Gastroesophageal sphincter (tissue), 4 donors: ENCODE data around the gene OR8G1. TPM values are rescaled to one million over a fixed set of nuclear protein-coding genes. Genes with fewer than 3 reads are reported as not detected.

Experiments
- ATAC-seq: fragments of 150-250 bp; one replicate; pipeline ENCODE4 v1.9.1; 2016; ENCODE audit warnings: mild to moderate bottlenecking, moderate library complexity
- H3K27ac ChIP-seq, 4 donors: fragments of 200-600 bp; sonication (generic) in 3 of 4; 1 replicate in 3 of 4; 2 replicates in 1 of 4; pipeline ENCODE4 v1.5.1; 2016 to 2019
- H3K27me3 ChIP-seq: fragments of 200-600 bp; sonication (generic); one replicate; pipeline ENCODE4 v1.5.1; 2019
- H3K36me3 ChIP-seq, 2 donors: fragments of 200-600 bp; sonication (generic); one replicate each; pipeline ENCODE4 v1.5.1; 2019; ENCODE audit warnings: control low read depth in 1 of 2
- H3K4me1 ChIP-seq, 3 donors: fragments of 200-600 bp; sonication (generic); 1 replicate in 2 of 3; 2 replicates in 1 of 3; pipeline ENCODE4 v1.5.1; 2016 to 2019; ENCODE audit warnings: control low read depth in 2 of 3
- H3K4me3 ChIP-seq, 2 donors: fragments of 200-600 bp; sonication (generic); one replicate each; pipeline ENCODE4 v1.5.1; 2019; ENCODE audit warnings: mild to moderate bottlenecking in 1 of 2, moderate library complexity in 1 of 2
- H3K9me3 ChIP-seq, 3 donors: fragments of 200-600 bp; sonication (generic); one replicate each; pipeline ENCODE4 v1.5.1; 2017 to 2019; ENCODE audit warnings: control low read depth in 2 of 3
- EP300 ChIP-seq: sonication (generic); formaldehyde crosslinking; IDR thresholded peaks from one replicate; pipeline ENCODE4 v1.6.1; 2017; ENCODE audit warnings: antibody characterized with exemption, mild to moderate bottlenecking
- POLR2A ChIP-seq, 2 donors: fragments of 450-650 bp; IDR thresholded peaks; one replicate each; pipeline ENCODE4 v1.6.1; 2017; ENCODE audit warnings: antibody characterized with exemption in 2 of 2, mild to moderate bottlenecking in 2 of 2, moderate library complexity in 1 of 2
- POLR2AphosphoS5 ChIP-seq: sonication (generic); formaldehyde crosslinking; IDR thresholded peaks from one replicate; pipeline ENCODE4 v1.6.1; 2017; ENCODE audit warnings: antibody characterized with exemption
- WGBS, 2 donors: methylation state at CpG; one replicate each; pipeline ENCODE4 v1.1.5; 2018; ENCODE audit warnings: low coverage in 1 of 2; 5-methylcytosine and 5-hydroxymethylcytosine counted together
- total RNA-seq, 4 donors: library from RNA; depleted of rRNA; stranded (reverse); fragments of >200 nt; gene quantifications; one replicate each; pipeline ENCODE4 v1.1.0, GENCODE V29; 2016
- TF ChIP-seq, protein P1 (sequence below), 4 experiments: fragments of 200-600 bp in 2 of 4; fragments of 450-650 bp in 2 of 4; sonication (generic) in 1 of 4; IDR thresholded peaks; one replicate each; pipeline ENCODE4 v1.5.1; 2017 to 2019; ENCODE audit warnings: antibody characterized with exemption in 4 of 4, mild to moderate bottlenecking in 2 of 4, moderate library complexity in 2 of 4

OR8G1 gene
- total RNA-seq, 4 donors from 2014 or later: not detected

DNA sequence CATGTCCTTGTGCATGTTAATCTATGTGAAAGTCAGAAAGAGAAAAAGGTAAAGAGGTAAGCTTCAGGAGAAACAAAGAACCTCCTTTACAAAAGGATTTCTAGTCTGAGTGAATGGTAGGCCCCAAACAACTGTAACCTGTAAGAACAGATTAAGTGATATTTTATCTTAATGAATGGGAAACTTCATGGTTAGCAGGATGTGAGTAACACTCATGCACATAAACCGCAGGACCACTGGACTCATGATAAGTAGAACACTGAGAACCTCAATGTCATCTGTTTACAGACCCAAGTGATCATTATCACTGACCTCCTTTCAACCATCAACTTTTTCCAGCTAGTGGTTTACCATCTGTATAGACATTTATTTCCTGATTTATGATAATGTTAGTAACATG lies 35.2 kb downstream of the OR8G1 start:
- Histone ChIP-seq H3K27me3 (no peaks in the 10 kb centered on the region), H3K36me3 (no peaks in the 10 kb centered on the region), H3K4me1 (no peaks in the 10 kb centered on the region), H3K27ac (no peak overlapping the region), H3K9me3 (no peaks in the 10 kb centered on the region), H3K4me3 (no peak overlapping the region)
- ATAC-seq: no peak
- TF ChIP-seq POLR2AphosphoS5: no peak
- TF ChIP-seq POLR2A (IDR thresholded peaks at IDR 0.05): no peak
- WGBS, 2 donors: 24 to 67% methylated on average over 1 of the region's 1 CpG

DNA sequence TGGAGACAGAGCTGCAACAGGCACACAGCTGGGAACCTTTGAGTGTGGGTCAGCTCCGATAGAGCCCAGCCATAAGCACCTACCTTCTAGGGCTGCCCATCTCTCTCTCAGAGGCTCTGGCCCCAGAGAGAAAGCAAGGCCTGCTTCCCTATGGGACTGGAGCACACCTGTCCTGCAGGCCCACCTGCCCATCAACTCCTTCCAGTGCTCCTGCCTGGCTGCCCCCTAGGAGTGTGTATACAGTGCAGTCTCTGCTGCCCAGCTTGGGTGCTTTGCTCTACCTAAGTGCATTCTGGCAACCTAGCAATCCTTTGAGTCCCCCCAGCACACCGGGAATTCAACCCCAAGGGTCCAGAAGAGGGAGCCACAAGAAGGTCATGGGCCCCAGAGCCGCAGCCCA lies 36.3 kb downstream of the OR8G1 start:
- no peak for ATAC-seq
- no peaks in the 10 kb centered on the region for H3K36me3 ChIP-seq

DNA sequence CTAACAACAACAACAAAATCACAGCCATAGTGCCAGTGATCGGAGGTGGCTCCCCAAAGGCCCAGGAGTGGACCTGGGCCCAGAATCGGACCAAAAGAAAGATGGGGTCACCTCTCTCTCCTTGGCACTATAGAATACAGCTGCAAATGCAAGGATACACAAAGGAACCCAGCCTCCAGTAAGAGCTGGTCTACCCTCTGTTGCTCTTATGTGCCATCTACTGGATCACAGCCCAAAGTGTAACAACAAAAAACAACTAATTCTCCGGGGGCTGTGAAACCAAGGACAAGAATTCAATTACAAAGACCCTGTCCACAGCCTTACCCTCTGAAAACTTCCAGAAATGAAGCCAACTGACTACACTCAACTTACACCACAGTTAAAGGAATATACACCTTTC lies 36.9 kb downstream of the OR8G1 start:
- Histone ChIP-seq H3K36me3 (no peaks in the 10 kb centered on the region), H3K27ac (no peak overlapping the region), H3K9me3 (peaks cover 0 to 4% (median 0%) of the 10 kb centered on the region in 3 donors), H3K4me3 (no peak overlapping the region), H3K27me3 (no peaks in the 10 kb centered on the region), H3K4me1 (no peaks in the 10 kb centered on the region)
- TF ChIP-seq, protein P1, sequence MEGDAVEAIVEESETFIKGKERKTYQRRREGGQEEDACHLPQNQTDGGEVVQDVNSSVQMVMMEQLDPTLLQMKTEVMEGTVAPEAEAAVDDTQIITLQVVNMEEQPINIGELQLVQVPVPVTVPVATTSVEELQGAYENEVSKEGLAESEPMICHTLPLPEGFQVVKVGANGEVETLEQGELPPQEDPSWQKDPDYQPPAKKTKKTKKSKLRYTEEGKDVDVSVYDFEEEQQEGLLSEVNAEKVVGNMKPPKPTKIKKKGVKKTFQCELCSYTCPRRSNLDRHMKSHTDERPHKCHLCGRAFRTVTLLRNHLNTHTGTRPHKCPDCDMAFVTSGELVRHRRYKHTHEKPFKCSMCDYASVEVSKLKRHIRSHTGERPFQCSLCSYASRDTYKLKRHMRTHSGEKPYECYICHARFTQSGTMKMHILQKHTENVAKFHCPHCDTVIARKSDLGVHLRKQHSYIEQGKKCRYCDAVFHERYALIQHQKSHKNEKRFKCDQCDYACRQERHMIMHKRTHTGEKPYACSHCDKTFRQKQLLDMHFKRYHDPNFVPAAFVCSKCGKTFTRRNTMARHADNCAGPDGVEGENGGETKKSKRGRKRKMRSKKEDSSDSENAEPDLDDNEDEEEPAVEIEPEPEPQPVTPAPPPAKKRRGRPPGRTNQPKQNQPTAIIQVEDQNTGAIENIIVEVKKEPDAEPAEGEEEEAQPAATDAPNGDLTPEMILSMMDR (IDR thresholded peaks at IDR 0.05): no peak
- TF ChIP-seq EP300 (no peak), POLR2A (IDR thresholded peaks at IDR 0.05) (no peak), POLR2AphosphoS5 (no peak)
- ATAC-seq: no peak
- WGBS, 2 donors: 59 to 80% methylated on average over 1 to 3 of the region's 3 CpGs

More for the DNA sequence above, 36.3 kb downstream of the OR8G1 start:
- WGBS, 2 donors: no CpG with 5 or more reads among the region's 3 CpGs
- H3K9me3 ChIP-seq: peaks cover 0 to 4% (median 0%) of the 10 kb centered on the region in 3 donors
- no peaks in the 10 kb centered on the region for H3K27me3 ChIP-seq
- no peak overlapping the region for H3K27ac ChIP-seq
- no peaks in the 10 kb centered on the region for H3K4me1 ChIP-seq
- H3K4me3 ChIP-seq: no peak overlapping the region
- TF ChIP-seq, protein P1 (IDR thresholded peaks at IDR 0.05): no peak

DNA sequence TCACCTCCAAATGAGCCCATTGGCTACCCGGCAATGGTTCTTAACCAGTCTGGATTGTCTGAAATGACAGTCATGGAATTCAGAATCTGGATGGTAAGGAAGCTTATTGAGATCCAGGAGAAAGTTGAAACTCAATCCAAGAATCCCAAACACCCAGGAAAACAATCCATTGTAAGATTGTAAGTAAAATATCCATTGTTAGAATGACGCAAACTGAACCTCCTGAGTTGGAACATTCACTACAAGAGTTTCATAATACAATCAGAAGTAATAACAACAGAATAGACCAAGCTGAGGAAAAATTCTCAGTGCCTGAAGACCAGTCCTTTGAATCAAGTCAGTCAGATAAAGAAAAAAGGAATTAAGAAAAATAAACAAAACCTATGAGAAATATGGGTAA lies 37.4 kb downstream of the OR8G1 start:
- no peak overlapping the region for H3K4me3 ChIP-seq
- ATAC-seq: no peak
- H3K27ac ChIP-seq: no peak overlapping the region
- no peaks in the 10 kb centered on the region for H3K36me3 ChIP-seq
- H3K27me3 ChIP-seq: no peaks in the 10 kb centered on the region
- TF ChIP-seq, protein P1 (IDR thresholded peaks at IDR 0.05): no peak
- TF ChIP-seq POLR2A (IDR thresholded peaks at IDR 0.05) (no peak), POLR2AphosphoS5 (no peak), EP300 (no peak)
- no peaks in the 10 kb centered on the region for H3K4me1 ChIP-seq
- 67 to 89% methylated on average over 1 to 2 of the region's 2 CpGs for WGBS, 2 donors
- H3K9me3 ChIP-seq: peaks cover 0 to 4% (median 0%) of the 10 kb centered on the region in 3 donors

DNA sequence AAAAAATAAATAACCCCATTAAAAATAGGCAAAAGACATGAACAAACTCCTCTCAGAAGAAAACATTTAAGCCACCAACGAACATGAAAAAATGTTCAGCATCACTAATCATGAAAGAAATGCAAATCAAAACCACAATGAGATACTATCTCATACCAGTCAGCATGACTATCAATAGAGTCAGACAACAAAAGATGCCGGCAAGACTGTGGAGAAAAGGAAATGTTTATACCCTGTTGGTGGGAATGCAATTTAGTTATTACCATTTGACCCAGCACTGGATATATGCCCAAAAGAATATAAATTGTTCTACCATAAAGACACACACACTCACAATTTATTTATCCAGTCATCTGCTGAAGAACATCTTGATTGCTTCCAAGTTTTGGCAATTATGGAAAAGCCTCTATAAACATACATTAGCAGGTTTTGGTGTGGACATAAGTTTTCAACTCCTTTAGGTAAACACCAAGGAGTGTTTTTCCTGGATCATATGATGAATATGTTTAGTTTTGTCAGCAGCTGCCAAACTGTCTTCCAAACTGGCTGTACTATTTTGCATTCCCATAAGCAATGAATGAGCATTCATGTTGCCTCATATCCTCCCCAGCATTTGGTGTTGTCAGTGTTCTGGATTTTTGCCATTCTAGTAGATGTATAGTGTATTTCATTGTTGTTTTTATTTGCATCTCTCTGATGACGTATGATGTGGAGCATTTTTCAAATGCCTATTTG lies 44.9 kb downstream of the OR8G1 start:
- H3K4me1 ChIP-seq: no peaks in the 10 kb centered on the region
- H3K9me3 ChIP-seq: peaks cover 0 to 27% (median 0%) of the 10 kb centered on the region in 3 donors
- H3K36me3 ChIP-seq: no peaks in the 10 kb centered on the region
- no peak overlapping the region for H3K27ac ChIP-seq
- WGBS, 2 donors: 42 to 63% methylated on average over 2 to 3 of the region's 3 CpGs
- TF ChIP-seq POLR2AphosphoS5 (no peak), POLR2A (IDR thresholded peaks at IDR 0.05) (no peak), EP300 (no peak)
- TF ChIP-seq, protein P1 (IDR thresholded peaks at IDR 0.05): no peak
- ATAC-seq: no peak
- no peaks in the 10 kb centered on the region for H3K27me3 ChIP-seq
- no peak overlapping the region for H3K4me3 ChIP-seq
